ENCODE data around the gene GRK7.
A peak's percentile ranks its signal among the peaks of the same experiment; 100 is the strongest.
"Not testable (repeated sequence)": the region's sequence is repeated elsewhere in the genome, so short reads cannot be mapped to it uniquely, and the experiment has no call there.

The GRK7 gene

DNA sequence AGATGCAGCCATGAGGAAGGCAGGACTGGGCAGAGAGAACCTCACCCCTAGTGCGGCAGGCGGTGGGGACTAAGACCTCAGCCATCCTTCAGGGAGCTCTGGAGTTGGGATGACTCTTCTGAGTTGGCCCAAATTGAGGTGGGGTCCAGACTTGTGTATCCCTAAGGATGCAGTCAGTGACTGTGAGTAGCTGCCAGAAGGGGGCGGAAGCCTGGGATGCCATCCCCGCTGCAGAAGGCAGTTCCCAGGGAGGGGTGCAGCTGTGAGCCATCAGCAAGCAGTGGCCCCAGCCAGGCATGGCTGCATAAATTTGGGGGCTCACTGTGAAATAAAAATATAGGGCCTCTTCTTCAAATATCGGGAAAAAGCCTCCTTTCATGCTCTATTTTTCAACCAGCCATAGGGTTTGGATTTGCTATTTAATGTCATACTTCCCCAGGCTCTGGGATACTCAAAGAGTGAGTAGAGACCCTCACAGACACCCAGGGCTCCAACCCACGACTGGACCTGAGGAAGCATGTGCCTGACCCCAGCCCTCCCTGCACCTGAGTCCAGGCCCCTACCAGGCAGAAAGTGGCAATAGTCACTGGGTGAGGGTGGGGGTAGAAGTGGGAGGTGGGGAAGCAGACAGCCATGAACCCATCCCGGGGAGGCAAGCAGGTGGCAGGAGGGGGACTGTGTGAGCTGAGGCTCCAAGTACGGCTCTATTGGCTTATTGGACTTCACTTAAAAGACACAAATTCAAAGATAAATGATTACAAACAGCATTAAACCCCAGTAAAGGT lies 30.5 kb downstream of the GRK7 start:
- Histone ChIP-seq H3K9ac (ENCODE audit: low read depth, low read length) (no peak overlapping the region), H3K36me3 (ENCODE audit: insufficient read depth, low read length) (no peaks in the 10 kb centered on the region), H3K9me3 (ENCODE audit: control insufficient read depth, insufficient read depth, low read length) (no peaks in the 10 kb centered on the region), H3K4me1 (ENCODE audit: insufficient read depth, low read length) (peaks cover 15% of the 10 kb centered on the region; the same call in 1 of the 2 replicates)

GRCh38 chr3:141795276-141795675 lies 32.1 kb downstream of the GRK7 start:
- peaks cover 15% of the 10 kb centered on the region; the same call in 1 of the 2 replicates for H3K4me1 ChIP-seq (ENCODE audit: insufficient read depth, low read length)
- H3K36me3 ChIP-seq (ENCODE audit: insufficient read depth, low read length), result no peaks in the 10 kb centered on the region
- H3K9me3 ChIP-seq (ENCODE audit: control insufficient read depth, insufficient read depth, low read length), result no peaks in the 10 kb centered on the region
- no peak overlapping the region for H3K9ac ChIP-seq (ENCODE audit: low read depth, low read length)

GRCh38 chr3:141795741-141796080 lies 32.5 kb downstream of the GRK7 start:
- H3K9me3 ChIP-seq (ENCODE audit: control insufficient read depth, insufficient read depth, low read length), result no peaks in the 10 kb centered on the region
- H3K9ac ChIP-seq (ENCODE audit: low read depth, low read length), result no peak overlapping the region
- H3K36me3 ChIP-seq (ENCODE audit: insufficient read depth, low read length), result no peaks in the 10 kb centered on the region
- peaks cover 15% of the 10 kb centered on the region; the same call in 1 of the 2 replicates for H3K4me1 ChIP-seq (ENCODE audit: insufficient read depth, low read length)

DNA sequence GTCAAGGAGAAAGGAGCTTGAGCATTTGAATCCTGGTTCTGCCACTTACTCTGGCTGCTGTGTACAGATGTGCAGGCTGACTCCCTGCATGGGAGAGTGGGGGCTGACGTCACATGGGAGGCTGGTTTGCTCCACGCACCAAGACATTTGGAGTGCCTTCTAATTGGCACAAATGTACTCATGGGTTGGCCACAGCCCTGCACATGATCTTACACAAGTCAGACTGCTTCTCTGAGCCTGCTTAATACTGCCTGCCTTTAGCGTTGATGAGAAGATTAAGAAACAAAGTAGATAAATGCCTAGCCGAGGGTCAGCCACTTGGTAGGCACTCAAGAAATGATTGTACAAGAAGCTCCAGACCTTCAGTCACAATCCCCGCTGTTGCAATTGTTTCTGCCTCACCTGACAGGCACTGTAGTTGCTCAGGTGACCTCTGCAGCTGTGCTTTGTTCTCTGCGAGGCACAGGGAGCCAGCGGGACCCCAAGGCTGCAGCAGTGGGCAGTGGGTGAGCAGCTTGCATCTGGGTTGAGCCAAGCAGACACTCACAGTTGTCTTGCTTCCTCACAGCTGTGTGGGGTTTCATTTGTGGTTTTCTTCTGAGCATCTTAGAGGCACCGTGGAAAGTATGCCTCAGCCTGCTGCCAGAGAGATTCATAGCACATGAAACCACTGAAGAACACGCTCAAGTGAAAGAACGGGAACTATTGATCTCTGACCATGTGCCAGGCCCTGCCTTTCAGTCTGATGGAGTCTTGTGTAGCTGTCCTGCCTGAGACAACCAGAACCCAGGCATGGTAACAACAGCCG lies 33.1 kb downstream of the GRK7 start:
- H3K4me1 ChIP-seq (ENCODE audit: insufficient read depth, low read length), result peaks cover 15% of the 10 kb centered on the region; the same call in 1 of the 2 replicates
- H3K9me3 ChIP-seq (ENCODE audit: control insufficient read depth, insufficient read depth, low read length), result no peaks in the 10 kb centered on the region
- no peaks in the 10 kb centered on the region for H3K36me3 ChIP-seq (ENCODE audit: insufficient read depth, low read length)
- H3K9ac ChIP-seq (ENCODE audit: low read depth, low read length), result no peak overlapping the region

DNA sequence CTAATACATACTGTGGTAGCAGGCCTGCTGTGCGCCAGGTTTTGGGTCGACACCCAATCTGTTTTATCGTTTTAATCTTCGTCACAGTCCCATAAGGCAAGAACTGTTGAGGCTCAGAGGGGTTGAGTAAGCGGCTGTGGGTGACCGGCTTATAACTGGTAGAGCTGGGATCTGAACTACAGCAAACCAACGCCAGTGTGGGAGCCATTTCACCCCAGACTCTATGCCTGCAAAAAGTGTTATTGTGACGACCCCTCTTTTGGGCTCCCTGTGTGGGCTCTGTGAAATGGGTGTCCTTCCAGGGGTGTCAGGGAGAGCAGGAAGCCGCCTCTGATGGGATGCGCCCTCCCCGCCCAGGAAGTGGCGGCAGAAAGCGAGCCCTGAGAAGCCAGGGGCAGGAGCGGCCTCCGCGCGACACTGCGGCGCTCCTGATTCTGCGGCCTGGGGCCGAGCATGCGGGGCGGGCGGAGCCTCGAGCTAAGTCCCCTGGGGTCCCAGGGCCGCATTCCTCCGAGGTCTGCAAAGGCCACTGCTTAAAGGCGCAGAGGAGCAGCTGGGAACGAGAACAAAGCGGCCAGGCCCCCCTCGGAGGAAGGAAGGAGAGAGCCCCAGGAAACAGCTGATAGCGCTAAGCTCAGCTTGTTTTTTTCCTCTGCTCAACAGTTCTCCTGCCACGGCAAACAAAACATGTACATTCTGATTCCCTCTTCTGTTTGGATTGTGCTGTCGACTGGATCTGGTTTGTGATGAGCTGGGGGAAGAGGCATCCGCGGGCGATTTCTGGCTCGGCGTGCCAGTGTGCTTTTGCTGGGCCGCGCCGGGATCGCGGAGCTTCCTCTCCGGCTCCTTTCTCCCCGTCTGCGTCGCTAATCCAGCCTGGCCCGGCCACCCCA lies 33.9 kb downstream of the GRK7 start:
- Histone ChIP-seq H3K36me3 (ENCODE audit: insufficient read depth, low read length) (no peaks in the 10 kb centered on the region), H3K9ac (ENCODE audit: low read depth, low read length) (peak overlapping the region; percentile 45), H3K4me1 (ENCODE audit: insufficient read depth, low read length) (peaks cover 15% of the 10 kb centered on the region; the same call in 1 of the 2 replicates)

GRCh38 chr3:141797819-141798447 lies 34.7 kb downstream of the GRK7 start:
- H3K4me1 ChIP-seq (ENCODE audit: insufficient read depth, low read length), result peaks cover 15% of the 10 kb centered on the region; the same call in 1 of the 2 replicates
- H3K9me3 ChIP-seq (ENCODE audit: control insufficient read depth, insufficient read depth, low read length), result no peaks in the 10 kb centered on the region
- peak overlapping the region; percentile 45 for H3K9ac ChIP-seq (ENCODE audit: low read depth, low read length)
- H3K36me3 ChIP-seq (ENCODE audit: insufficient read depth, low read length), result no peaks in the 10 kb centered on the region

More for the DNA sequence above, 33.9 kb downstream of the GRK7 start:
- H3K9me3 ChIP-seq (ENCODE audit: control insufficient read depth, insufficient read depth, low read length), result no peaks in the 10 kb centered on the region

DNA sequence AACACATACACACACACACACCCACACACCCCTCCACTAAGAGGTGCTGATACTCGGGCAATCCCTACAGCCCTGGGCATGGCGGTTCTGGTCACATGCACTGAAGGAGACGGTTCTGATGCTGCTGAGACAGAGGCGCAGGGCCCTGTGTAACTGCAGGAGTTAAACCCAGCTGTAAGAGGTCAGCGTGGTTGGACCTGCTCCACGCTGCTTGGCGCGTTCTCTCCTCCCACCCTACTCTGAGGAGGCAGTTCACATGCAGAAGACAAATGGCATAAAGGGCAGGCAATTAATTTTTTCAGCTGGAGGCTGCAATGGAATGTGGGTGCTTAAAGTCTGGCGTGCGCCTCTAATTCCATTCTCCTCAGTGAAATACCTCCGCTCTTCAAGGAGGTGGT lies 35.2 kb downstream of the GRK7 start:
- Histone ChIP-seq H3K36me3 (ENCODE audit: insufficient read depth, low read length) (no peaks in the 10 kb centered on the region), H3K4me1 (ENCODE audit: insufficient read depth, low read length) (peaks cover 15% of the 10 kb centered on the region; the same call in 1 of the 2 replicates), H3K9ac (ENCODE audit: low read depth, low read length) (no peak overlapping the region), H3K9me3 (ENCODE audit: control insufficient read depth, insufficient read depth, low read length) (no peaks in the 10 kb centered on the region)

DNA sequence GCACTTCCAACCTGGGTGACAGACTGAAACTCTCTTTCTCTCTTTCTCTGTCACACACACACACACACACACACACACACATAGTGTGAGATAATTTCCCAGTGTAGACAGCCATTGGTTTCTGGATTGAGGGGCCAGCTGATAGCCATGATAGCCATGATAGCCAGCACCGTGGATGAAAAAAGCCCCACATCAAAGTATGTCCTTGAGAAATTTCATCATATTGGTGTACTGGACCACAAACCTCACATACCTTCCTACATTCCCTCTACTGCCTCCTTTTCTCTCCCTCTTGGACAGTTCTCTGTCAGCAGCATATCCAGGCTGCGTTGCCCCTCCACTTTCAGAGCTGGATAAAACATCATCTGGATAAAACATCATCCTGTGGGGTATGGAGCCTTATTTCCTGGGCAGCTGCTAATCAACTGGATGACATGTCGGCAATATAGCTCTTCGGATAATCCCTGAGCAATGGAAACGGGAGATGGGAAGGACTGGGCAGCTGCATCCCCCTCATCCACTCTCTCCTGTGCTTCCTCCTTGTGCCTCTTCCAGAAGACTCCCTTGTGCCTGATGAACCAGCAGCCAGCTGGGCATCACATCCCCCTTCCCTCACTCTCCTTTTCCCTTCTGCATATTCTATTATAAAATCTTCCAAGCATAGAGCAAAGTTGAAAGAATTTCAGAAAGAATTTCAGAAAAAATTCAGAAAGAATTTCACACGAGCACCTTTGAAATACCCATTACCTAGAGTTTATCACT lies 39.3 kb downstream of the GRK7 start:
- Histone ChIP-seq H3K4me1 (ENCODE audit: insufficient read depth, low read length) (peaks cover 10% of the 10 kb centered on the region; the same call in 1 of the 2 replicates), H3K9me3 (ENCODE audit: control insufficient read depth, insufficient read depth, low read length) (no peaks in the 10 kb centered on the region), H3K36me3 (ENCODE audit: insufficient read depth, low read length) (no peaks in the 10 kb centered on the region), H3K9ac (ENCODE audit: low read depth, low read length) (no peak overlapping the region)

GRCh38 chr3:141803538-141803937 lies 40.3 kb downstream of the GRK7 start:
- H3K36me3 ChIP-seq (ENCODE audit: insufficient read depth, low read length); H3K9me3 ChIP-seq (ENCODE audit: control insufficient read depth, insufficient read depth, low read length); H3K4me1 ChIP-seq (ENCODE audit: insufficient read depth, low read length); H3K9ac ChIP-seq (ENCODE audit: low read depth, low read length): not testable (repeated sequence)

DNA sequence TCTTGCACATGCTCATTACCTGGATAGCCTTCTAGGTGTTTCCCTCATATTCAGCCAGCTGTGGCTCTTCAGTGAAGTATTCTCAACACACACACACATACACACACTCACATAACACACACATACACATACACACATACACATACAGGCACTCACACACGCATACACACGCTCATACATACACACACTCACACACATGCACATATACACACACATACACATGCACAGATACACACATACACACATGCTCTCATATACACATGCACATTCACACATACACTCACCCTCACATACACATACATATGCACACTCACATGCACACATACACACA lies 41.2 kb downstream of the GRK7 start:
- Histone ChIP-seq H3K9me3 (ENCODE audit: control insufficient read depth, insufficient read depth, low read length) (no peaks in the 10 kb centered on the region), H3K36me3 (ENCODE audit: insufficient read depth, low read length) (no peaks in the 10 kb centered on the region), H3K9ac (ENCODE audit: low read depth, low read length) (no peak overlapping the region)

GRCh38 chr3:141804778-141805639 lies 41.8 kb downstream of the GRK7 start:
- Histone ChIP-seq H3K4me1 (ENCODE audit: insufficient read depth, low read length) (no peaks in the 10 kb centered on the region), H3K9ac (ENCODE audit: low read depth, low read length) (no peak overlapping the region), H3K9me3 (ENCODE audit: control insufficient read depth, insufficient read depth, low read length) (no peaks in the 10 kb centered on the region), H3K36me3 (ENCODE audit: insufficient read depth, low read length) (no peaks in the 10 kb centered on the region)

More for the DNA sequence above, 41.2 kb downstream of the GRK7 start:
- H3K4me1 ChIP-seq (ENCODE audit: insufficient read depth, low read length), result no peaks in the 10 kb centered on the region

DNA sequence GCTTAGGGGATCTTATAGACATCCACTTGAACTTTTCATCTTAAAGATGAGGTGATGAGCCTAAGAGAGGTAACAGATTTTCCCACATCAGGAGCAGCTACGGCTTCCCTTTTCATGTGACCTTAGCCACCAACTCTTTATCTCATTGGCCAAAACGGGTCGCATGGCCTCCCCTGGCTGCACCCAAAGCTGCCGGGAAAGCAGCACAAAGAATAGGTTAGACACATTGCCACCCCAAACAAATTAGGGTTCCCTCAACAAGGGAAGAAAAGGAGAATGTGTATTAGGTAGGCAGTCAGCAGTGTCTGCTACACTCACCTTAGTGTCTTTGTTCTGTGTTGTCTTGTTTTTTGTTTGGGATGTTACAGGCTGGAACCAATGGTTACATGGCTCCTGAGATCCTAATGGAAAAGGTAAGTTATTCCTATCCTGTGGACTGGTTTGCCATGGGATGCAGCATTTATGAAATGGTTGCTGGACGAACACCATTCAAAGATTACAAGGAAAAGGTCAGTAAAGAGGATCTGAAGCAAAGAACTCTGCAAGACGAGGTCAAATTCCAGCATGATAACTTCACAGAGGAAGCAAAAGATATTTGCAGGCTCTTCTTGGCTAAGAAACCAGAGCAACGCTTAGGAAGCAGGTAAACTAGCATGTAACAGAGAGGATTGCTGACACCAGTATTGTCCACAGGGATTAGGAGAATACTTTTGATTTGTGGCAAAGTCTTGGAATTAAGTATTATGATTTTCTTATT lies 44.2 kb downstream of the GRK7 start:
- Histone ChIP-seq H3K9me3 (ENCODE audit: control insufficient read depth, insufficient read depth, low read length) (no peaks in the 10 kb centered on the region), H3K36me3 (ENCODE audit: insufficient read depth, low read length) (no peaks in the 10 kb centered on the region), H3K9ac (ENCODE audit: low read depth, low read length) (no peak overlapping the region), H3K4me1 (ENCODE audit: insufficient read depth, low read length) (no peaks in the 10 kb centered on the region)
